GM23248 (cell line): ENCODE data around the gene MYO18B.

Source experiments
- EZH2 ChIP-seq: fragments of 200-600 bp; sonication (generic); IDR thresholded peaks from 2 replicates; pipeline ENCODE4 v1.6.1; 2018; ENCODE audit warnings: antibody characterized with exemption, mild to moderate bottlenecking; ENCODE audit not compliant: insufficient read depth, poor library complexity, severe bottlenecking
- EZH2phosphoT487 ChIP-seq: fragments of 200-600 bp; sonication (generic); IDR thresholded peaks from 2 replicates; pipeline ENCODE4 v1.6.1; 2018; ENCODE audit warnings: antibody characterized with exemption, moderate library complexity, mild to moderate bottlenecking, low read depth; ENCODE audit not compliant: insufficient read depth

DNA sequence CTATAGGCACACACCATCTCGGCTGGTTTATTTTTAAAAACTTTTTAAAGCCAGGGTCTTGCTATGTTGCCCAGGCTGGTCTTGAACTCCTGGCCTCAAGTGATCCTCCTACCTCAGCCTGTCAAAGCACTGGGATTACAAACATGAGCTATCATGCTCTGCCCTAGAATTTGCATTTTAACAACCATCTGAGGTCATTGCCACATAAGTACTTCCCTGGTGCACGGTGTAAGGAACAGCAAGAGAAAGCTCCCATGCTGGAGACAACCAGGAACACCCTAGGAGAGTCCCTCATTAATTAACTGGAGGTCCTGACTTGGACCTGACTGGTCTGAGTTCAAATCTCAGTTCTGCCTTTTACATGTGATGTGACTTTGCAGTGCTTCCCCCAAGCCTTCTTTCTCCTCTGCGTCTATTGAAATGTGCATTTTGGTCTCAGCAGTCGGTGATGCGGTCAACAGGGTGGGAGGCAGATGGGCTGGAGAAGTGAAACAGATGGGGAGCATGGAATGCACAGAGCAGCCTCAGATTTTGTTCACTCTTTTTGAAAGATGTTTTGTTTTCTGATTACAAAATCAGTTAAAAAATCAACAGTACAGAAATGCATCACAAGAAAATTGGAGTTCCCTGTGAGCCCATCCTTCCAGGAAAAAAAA is 146.5 kb downstream of the MYO18B start:
- no peak for TF ChIP-seq EZH2
- TF ChIP-seq EZH2phosphoT487, result no peak
